Stimulated activated CD4-positive, alpha-beta T cell treated with anti-CD3 and anti-CD28 coated beads, Interleukin-15, amount 100 ng/mL, for 1 hour (primary cell): ENCODE measurements around the gene MEGF9.

ENCODE experiments used
- DNase-seq, 2 donors: peaks; one replicate each; pipeline ENCODE4 v3.0.0-alpha.2; 2020; ENCODE audit warnings: low read depth in 1 of 2, low spot score in 1 of 2

MEGF9 gene

GRCh38 chr9:120707170-120707569 is 7.1 kb downstream of the MEGF9 start:
- no peak for DNase-seq

- no peak for DNase-seq
These were observed 9.1 kb downstream of the MEGF9 start for GRCh38 chr9:120705174-120705573.

DNA sequence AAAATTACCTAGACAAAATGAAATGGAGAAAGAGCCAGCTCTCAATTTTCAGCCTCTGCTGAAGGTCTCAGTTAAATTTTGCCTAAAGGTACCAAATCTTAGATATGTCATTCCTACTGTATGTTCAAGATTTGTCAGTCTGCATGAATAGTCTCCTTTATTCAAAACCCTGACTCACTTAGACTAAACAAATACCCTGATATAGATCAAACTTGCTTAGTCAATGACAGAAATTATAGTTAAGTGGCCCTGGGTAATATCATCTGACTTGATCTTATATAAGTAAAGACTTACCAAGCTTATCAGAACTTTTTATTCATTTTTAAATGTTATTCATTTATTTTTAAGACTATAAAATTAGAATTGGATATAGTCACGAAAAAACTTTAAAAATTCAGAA is 12.2 kb downstream of the MEGF9 start:
- no peak for DNase-seq

DNA sequence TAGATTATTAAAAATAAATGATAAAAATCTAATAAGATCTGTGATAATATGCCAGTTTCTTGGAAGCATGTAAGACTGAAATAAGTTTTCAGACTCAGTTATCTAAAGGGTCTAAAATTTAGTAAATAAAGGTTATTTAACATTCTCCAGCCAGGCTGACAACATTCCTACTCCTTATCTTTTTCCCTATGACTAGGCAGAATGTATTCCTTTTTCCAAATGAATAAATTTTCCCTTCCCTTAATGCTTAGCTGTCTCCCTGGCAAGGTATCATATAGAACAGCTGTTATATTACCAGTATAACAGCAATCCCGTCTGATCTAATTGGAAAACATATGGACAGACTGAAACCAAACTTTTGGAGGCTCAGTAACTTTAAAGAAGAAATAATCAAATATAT is 13.0 kb downstream of the MEGF9 start:
- no peak for DNase-seq

DNA sequence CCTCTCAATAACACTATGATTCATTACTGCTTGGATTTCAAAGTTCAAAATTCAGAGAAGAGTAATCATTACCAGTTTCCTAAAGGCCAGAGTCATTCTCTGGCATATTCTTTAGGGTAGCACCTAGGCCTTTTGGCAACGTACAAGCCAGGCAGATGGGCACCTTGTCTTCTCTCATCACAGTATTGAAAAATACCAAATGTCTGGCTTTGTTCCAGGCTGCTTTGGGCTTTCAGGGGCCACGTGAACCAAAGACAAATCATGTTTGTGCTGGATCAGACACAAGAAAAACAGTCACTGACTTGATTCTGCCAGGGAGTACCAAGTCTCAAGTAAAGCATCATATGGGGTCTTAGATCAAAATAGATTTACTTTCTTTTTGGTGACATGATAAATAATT is 15.5 kb downstream of the MEGF9 start:
- no peak for DNase-seq

DNA sequence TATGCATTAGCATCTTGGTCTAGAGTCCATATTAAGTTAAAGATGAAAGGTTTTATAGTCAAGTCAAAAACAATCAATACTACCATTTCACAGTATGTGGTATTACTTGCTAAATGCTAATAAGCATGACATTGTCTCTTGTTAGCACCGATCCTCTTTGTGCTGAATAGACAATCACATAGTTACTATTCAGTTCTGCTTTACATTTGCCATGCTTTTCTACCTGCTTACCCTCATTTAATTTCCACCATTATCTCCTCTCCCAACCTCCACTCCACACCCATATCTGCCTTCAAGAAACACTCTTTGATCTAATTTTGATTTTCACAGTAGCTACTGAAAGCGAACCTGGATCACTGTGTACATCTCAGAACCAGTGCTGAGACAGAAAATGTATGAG is 16.8 kb downstream of the MEGF9 start:
- DNase-seq: no peak

- DNase-seq: no peak
These were observed 17.6 kb downstream of the MEGF9 start for GRCh38 chr9:120696551-120697230.

GRCh38 chr9:120694559-120694958 is 19.7 kb downstream of the MEGF9 start:
- DNase-seq: no peak

- DNase-seq: no peak
These were observed 20.6 kb downstream of the MEGF9 start for GRCh38 chr9:120693700-120694008.

DNA sequence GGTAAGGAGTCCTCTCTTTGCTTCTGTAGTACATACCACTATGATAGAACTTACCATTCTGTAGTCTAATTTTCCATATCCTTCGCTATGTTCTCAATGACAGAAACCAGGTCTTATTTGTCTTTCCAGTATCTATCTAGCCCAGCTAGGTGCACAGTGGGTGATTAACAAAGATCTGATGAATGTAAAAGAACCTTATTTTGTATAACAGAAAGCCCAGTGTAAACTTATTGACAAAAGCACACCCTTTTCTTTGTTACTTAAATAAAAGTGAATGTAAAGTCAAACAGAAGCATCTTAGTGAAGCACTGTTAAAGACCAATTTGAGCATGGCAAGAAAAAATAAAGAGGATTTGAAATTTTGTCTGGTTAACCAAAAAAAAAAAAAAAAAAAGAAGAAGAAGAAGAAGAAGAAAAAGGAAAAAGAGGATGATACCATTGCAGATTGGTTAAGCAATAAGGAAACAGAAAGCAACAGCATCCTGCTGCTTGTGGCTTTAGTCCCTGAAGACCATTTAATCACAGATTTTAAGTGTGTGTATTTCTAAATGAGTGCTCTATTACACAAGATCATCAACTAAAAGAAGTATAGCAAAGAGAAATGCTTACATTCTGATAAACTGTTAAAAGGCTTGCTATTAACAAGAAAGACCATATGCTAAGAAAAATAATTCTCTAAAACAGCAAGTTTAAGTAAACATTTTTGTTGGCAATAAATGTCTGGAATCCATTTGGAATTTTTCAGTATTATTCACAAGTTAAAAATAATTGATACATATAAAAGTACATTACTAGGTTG is 21.2 kb downstream of the MEGF9 start:
- DNase-seq: no peak

DNA sequence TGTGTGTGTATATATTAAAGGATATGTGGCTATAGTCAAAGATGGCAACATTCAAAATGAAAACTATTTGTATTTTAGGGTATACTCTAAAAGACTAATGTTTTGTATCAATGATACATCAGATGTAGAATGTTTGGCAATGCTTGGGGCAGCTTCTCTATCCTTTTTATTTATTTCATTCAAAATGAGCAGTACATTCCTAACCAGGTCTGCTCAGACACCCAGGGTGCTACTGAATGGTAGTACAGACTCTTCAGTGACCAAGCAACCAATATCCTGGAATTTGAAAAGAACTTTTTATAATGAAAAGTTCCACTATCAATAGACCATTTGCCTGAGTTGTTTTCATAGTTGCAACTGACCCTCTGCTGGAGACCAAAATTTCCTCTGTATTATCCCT is 23.9 kb downstream of the MEGF9 start:
- DNase-seq: no peak

DNA sequence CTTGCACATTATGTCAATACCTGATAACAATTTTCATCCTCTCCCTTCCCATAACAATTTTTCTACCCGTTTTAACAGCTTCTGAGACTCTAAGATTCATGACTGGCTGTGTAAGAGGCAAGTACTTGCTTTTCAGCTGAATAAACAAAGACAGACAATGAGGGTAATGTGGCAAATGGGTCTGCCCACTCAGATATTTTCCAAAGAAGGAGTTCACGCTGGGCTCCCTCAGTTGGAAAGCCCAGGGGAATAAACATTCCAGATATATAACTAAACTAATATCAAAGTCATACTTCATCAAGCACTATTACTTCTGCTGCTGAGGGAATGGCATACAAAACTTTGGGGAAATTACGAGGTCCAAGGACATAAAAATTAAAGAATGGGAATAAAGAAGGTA is 24.4 kb downstream of the MEGF9 start:
- DNase-seq: no peak

DNA sequence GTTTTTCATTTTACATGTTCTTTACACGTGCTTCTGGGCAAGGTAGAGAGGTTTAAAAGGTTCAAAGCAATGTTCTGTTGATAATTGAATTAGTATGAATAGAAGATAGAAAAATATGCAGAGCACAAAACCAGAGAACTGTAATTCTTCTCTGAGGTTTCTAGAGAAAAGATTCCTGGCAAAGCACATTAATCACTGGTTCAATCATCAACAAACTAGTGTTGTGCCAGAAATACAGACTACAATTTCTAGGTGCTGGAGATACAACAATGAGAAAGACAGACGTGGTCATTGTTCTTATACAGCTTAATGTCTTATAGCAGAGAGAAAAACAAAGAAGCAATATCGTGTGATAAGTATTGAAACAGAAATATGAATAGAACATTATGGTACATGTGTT is 25.5 kb downstream of the MEGF9 start:
- DNase-seq: no peak

DNA sequence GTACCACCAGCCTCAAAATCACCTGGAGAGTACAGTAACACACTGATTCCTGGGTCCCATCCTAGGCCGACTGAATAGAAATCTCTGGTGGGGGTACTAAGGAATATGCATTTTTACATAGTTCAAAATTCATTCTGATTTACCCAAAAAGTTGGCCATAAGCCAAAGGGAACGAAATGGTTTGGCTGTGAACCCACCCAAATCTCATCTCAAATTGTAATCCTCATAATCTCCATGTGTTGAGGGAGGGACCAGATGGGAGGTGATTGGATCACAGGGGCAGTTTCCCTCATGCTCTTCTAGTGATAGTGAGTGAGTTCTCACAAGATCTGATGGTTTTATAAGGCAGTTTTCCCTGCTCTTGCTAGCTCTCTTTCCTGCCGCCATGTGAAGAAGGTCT is 31.1 kb downstream of the MEGF9 start:
- no peak for DNase-seq

DNA sequence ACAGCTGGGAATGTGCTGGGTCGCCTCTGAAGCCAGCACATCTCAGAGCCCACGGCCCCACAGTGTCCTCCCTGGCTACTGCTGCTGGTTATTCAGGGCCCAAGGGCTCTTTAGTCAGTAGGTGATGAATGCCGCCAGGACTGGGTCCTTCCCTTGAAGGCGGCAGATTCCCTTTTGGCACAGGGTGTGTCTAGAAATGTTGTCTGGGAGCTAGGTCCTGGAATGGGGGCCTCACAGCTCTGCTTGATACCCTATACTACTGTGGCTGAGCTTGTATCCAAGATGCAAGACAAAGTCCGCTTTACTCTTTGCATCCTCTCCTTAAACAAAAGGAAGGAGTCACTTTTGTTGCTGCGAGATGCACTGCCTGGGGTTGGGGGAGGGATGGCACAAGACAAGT is 33.1 kb downstream of the MEGF9 start:
- no peak for DNase-seq

- no peak for DNase-seq
These were observed 33.7 kb downstream of the MEGF9 start for GRCh38 chr9:120680579-120680978.

DNA sequence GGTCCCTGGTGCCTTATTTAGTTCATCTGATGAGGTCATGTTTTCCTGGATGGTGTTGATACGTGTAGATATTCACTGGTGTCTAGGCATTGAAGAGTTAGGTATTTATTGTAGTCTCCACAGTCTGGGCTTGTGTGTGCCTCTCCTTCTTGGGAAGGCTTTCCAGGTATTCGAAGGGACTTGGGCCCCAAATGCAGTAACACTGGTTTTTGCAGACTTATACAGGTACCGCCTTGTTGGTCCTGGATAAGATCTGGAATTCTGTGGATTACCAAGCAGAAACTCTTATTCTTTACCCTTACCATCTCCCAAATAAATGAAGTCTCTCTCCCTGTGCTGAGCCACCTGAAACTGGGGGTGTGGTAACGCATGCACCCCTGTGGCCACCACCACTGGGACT is 34.1 kb downstream of the MEGF9 start:
- DNase-seq: no peak

DNA sequence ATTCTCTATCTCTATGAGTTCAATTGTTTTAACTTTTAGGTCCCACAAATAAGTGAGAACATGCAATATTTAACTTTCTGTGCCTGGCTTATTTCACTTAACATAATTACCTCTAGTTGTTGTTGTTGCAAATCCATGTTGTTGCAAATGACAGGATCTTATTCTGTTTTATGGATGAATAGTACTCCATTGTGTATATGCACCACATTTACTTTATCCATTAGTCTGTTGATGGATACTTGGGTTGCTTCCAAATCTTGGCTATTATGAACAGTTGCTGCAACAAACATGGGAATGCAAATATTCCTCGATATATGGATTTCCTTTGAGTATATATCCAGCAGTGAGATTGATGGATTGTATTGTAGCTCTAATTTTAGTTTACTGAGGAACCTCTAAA is 36.3 kb downstream of the MEGF9 start:
- no peak for DNase-seq

GRCh38 chr9:120676767-120677402 is 37.4 kb downstream of the MEGF9 start:
- DNase-seq: no peak

- no peak for DNase-seq
These were observed 45.9 kb downstream of the MEGF9 start for GRCh38 chr9:120668399-120668798.

GRCh38 chr9:120663950-120664349 is 50.3 kb downstream of the MEGF9 start:
- DNase-seq: no peak

DNA sequence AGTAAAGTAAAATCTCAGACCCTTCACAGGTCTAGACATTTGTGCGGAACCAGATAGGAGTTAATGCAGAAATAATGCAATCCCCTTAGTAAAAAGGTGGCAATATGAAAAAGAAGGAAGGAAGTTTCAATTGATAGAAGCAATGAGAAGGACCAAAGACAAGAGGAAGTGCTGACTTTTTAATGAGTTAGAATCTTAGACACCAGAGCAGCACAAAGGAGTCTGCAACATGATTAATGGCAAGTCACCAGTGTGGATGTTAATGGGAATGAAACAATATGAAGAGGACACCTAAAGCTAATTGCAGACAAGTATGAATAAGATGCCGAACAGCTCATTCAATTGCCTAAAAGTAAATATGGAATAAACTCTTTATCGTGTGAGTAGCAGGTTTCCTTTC is 50.9 kb downstream of the MEGF9 start:
- no peak for DNase-seq

- DNase-seq: no peak
These were observed 51.8 kb downstream of the MEGF9 start for GRCh38 chr9:120662513-120662912.
